IMR-90 (cell line): Measurements from ENCODE around the gene CRACR2B. TPM values are rescaled to one million over a fixed set of nuclear protein-coding genes. Genes with fewer than 3 reads are reported as not detected.
A peak's percentile ranks its signal among the peaks of the same experiment; 100 is the strongest.

Experiments
- ATAC-seq: fragments of 200-7000 bp; cut with Tn5 transposase; 2 replicates; pipeline ENCODE4 v1.9.1; 2020; ENCODE audit warnings: low read depth, mild to moderate bottlenecking, moderate library complexity
- BruUV-seq: library from RNA; stranded (reverse); fragments of 400-500 nt; replicated peaks from 2 replicates; lab custom pipeline; 2021; lab: Mats Ljungman, UMichigan
- CTCF ChIA-PET: fragments of 300-600 bp; formaldehyde crosslinking; extraction: SDS; loops from one replicate; lab custom pipeline; 2021; ENCODE audit warnings: antibody characterized with exemption; lab: Yijun Ruan, JAX
- POLR2A ChIA-PET: fragments of 300-600 bp; sonication (Branson Sonifier 250); formaldehyde crosslinking; loops from one replicate; lab custom pipeline; 2022; ENCODE audit warnings: antibody characterized with exemption; ENCODE audit not compliant: unreplicated experiment; lab: Charles Lee
- DNase-seq: peaks from one replicate; pipeline ENCODE4 v3.0.0; 2013
- H2AFZ ChIP-seq: replicated peaks from 2 replicates; pipeline ENCODE3; 2013; ENCODE audit warnings: low read length, mild to moderate bottlenecking; ENCODE audit not compliant: poor library complexity
- H2AK5ac ChIP-seq: 2 replicates; pipeline ENCODE4 v1.6.1; 2013; ENCODE audit warnings: low read depth, low read length, inconsistent platforms
- H2AK9ac ChIP-seq: replicated peaks from 2 replicates; pipeline ENCODE3; 2013; ENCODE audit warnings: mild to moderate bottlenecking, low read depth, low read length, moderate library complexity; ENCODE audit not compliant: poor library complexity
- H2BK120ac ChIP-seq: 2 replicates; pipeline ENCODE4 v1.6.1; 2013; ENCODE audit warnings: low read depth, low read length, inconsistent platforms
- H2BK15ac ChIP-seq: 3 replicates; pipeline ENCODE4 v1.6.1; 2013; ENCODE audit warnings: low read depth, low read length, inconsistent platforms
- H2BK20ac ChIP-seq: 2 replicates; pipeline ENCODE4 v1.6.1; 2013; ENCODE audit warnings: low read depth, mild to moderate bottlenecking, inconsistent platforms, low read length, moderate library complexity
- H2BK5ac ChIP-seq: 2 replicates; pipeline ENCODE4 v1.6.1; 2013; ENCODE audit warnings: mild to moderate bottlenecking, low read depth, low read length, inconsistent platforms; ENCODE audit not compliant: poor library complexity, severe bottlenecking
- H3K14ac ChIP-seq: replicated peaks from 2 replicates; pipeline ENCODE4 v1.6.1; 2013; ENCODE audit warnings: low read depth, low read length, inconsistent platforms
- H3K18ac ChIP-seq: 2 replicates; pipeline ENCODE4 v1.6.1; 2013; ENCODE audit warnings: low read depth, low read length, control low read depth
- H3K23ac ChIP-seq: 2 replicates; pipeline ENCODE4 v1.6.1; 2013; ENCODE audit warnings: low read depth, low read length, inconsistent platforms
- H3K27ac ChIP-seq: 2 replicates; pipeline ENCODE4 v1.5.1; 2013; ENCODE audit warnings: mild to moderate bottlenecking, control low read depth, low read length; ENCODE audit not compliant: insufficient read depth
- H3K27me3 ChIP-seq: 2 replicates; pipeline ENCODE4 v1.6.1; 2013; ENCODE audit warnings: low read length; ENCODE audit not compliant: control insufficient read depth, insufficient read depth
- H3K36me3 ChIP-seq: 2 replicates; pipeline ENCODE4 v1.6.1; 2013; ENCODE audit warnings: low read length, mixed read lengths; ENCODE audit not compliant: control insufficient read depth, insufficient read depth
- H3K4ac ChIP-seq: 2 replicates; pipeline ENCODE4 v1.6.1; 2013; ENCODE audit warnings: low read depth, low read length, inconsistent platforms
- H3K4me1 ChIP-seq: 2 replicates; pipeline ENCODE4 v1.6.1; 2013; ENCODE audit warnings: low read length, mixed read lengths; ENCODE audit not compliant: control insufficient read depth, insufficient read depth
- H3K4me2 ChIP-seq: 2 replicates; pipeline ENCODE4 v1.6.1; 2013; ENCODE audit warnings: low read depth, mild to moderate bottlenecking, control low read depth, low read length, moderate library complexity
- H3K4me3 ChIP-seq: 2 replicates; pipeline ENCODE4 v1.5.1; 2013; ENCODE audit warnings: low read depth, mild to moderate bottlenecking, control low read depth, low read length, moderate library complexity; ENCODE audit not compliant: insufficient read depth
- H3K56ac ChIP-seq: 2 replicates; pipeline ENCODE4 v1.6.1; 2013; ENCODE audit warnings: low read length, inconsistent platforms; ENCODE audit not compliant: insufficient read depth; ENCODE audit errors: extremely low read depth
- H3K79me1 ChIP-seq, 2 experiments: 2 replicates each; pipeline ENCODE4 v1.6.1; 2013; ENCODE audit warnings: low read length in 2 of 2, inconsistent platforms in 1 of 2, low read depth in 1 of 2
- H3K9ac ChIP-seq: 2 replicates; pipeline ENCODE4 v1.6.1; 2013; ENCODE audit warnings: low read depth, low read length, control low read depth
- H3K9me1 ChIP-seq: 2 replicates; pipeline ENCODE4 v1.6.1; 2013; ENCODE audit warnings: low read length, inconsistent platforms; ENCODE audit not compliant: insufficient read depth
- H3K9me3 ChIP-seq: 2 replicates; pipeline ENCODE4 v1.6.1; 2013; ENCODE audit warnings: low read length; ENCODE audit not compliant: control insufficient read depth, insufficient read depth
- H4K20me1 ChIP-seq: 2 replicates; pipeline ENCODE4 v1.6.1; 2013; ENCODE audit warnings: low read length, inconsistent platforms; ENCODE audit not compliant: insufficient read depth
- H4K5ac ChIP-seq: 2 replicates; pipeline ENCODE4 v1.6.1; 2013; ENCODE audit warnings: mild to moderate bottlenecking, low read depth, low read length, control low read depth
- H4K8ac ChIP-seq, 2 experiments: 2 replicates each; pipeline ENCODE4 v1.6.1; 2013; ENCODE audit warnings: low read depth in 2 of 2, low read length in 2 of 2, control low read depth in 1 of 2, inconsistent platforms in 1 of 2
- H4K91ac ChIP-seq: 2 replicates; pipeline ENCODE4 v1.6.1; 2013; ENCODE audit warnings: low read depth, low read length, inconsistent platforms; ENCODE audit not compliant: insufficient read depth
- BHLHE40 ChIP-seq: fragments of 150-350 bp; IDR thresholded peaks from 2 replicates; pipeline ENCODE4 v1.6.1; 2016; ENCODE audit warnings: mild to moderate bottlenecking, low read depth, low read length
- FOS ChIP-seq: fragments of 150-350 bp; IDR thresholded peaks from 2 replicates; pipeline ENCODE4 v1.6.1; 2016; ENCODE audit warnings: low read depth, low read length
- MAZ ChIP-seq: IDR thresholded peaks from 2 replicates; pipeline ENCODE4 v1.6.1; 2012; ENCODE audit warnings: low read depth, mild to moderate bottlenecking, low read length, improper control_type of control experiment, moderate library complexity, borderline replicate concordance
- POLR2A ChIP-seq: IDR thresholded peaks from 2 replicates; pipeline ENCODE4 v1.6.1; 2012; ENCODE audit warnings: mild to moderate bottlenecking, low read depth, low read length
- WGBS, 2 experiments: methylation state at CpG; one replicate each; pipeline versions ENCODE4 v1.1.5 to v1.1.7; 2013; ENCODE audit warnings: missing lambda C conversion rate in 2 of 2; ENCODE audit not compliant: insufficient read length in 1 of 2; ENCODE audit errors: extremely low coverage in 2 of 2; 5-methylcytosine and 5-hydroxymethylcytosine counted together
- dilution Hi-C: fragments of 300-500 bp; cut with HindIII; formaldehyde crosslinking; loops from one replicate; pipeline ENCODE4 v1.14.3; 2018; ENCODE audit warnings: low sequenced_read_pairs; ENCODE audit not compliant: unreplicated experiment
- in situ Hi-C: fragments of 300-500 bp; cut with MboI; formaldehyde crosslinking; loops from 3 replicates; pipeline ENCODE4 v1.14.3; 2019; ENCODE audit warnings: low sequenced_read_pairs, inconsistent platforms, mixed read lengths
- intact Hi-C: fragments of 100-400 bp; cut with micrococcal nuclease; formaldehyde crosslinking; loops from 2 replicates; pipeline ENCODE4 v1.10.0; 2022
- polyA plus RNA-seq, 3 experiments: library from polyadenylated mRNA; depleted of rRNA; stranded (reverse); fragments of >200 nt; gene quantifications; 2 replicates each; pipeline ENCODE4 v1.2.3, GENCODE V29; 2012; ENCODE audit warnings: low replicate concordance in 1 of 3
- total RNA-seq: library from RNA; depleted of rRNA; stranded (reverse); fragments of >200 nt; gene quantifications from 2 replicates; pipeline ENCODE4 v1.2.3, GENCODE V29; 2012

The CRACR2B gene
- total and polyA plus RNA-seq, 2 of the 4 experiments (the other 2 are of a cell fraction) = 0.54 to 2.5 TPM

GRCh38 chr11:842370-843002 lies 14.8 kb downstream of the CRACR2B start, which contains the start of the genes POLR2L and TSPAN4 (continued):
- TF ChIP-seq BHLHE40 = peak; percentile 94
- peak; percentile 75; the same call in 1 of the 2 replicates for TF ChIP-seq MAZ

GRCh38 chr11:843086-843734 lies 15.5 kb downstream of the CRACR2B start:
- DNase-seq = no peak

More at GRCh38 chr11:843086-843734, 15.5 kb downstream of the CRACR2B start:
- Histone ChIP-seq H3K4me1 (peaks cover 35% of the 10 kb centered on the region), H2BK5ac (peak overlapping the region; percentile 100), H3K4me2 (peak overlapping the region; percentile 82), H3K9ac (peak overlapping the region; percentile 80), H2AK5ac (peak overlapping the region; percentile 97), H3K79me1 (peaks cover 20 to 70% of the 10 kb centered on the region in 2 experiments; a peak in 3 of 4 replicates), H3K9me3 (no peaks in the 10 kb centered on the region), H2AFZ (peak overlapping the region; percentile 69), H3K23ac (peak overlapping the region; percentile 65), H4K8ac (peak overlapping the region; percentile 77 to 91), H3K9me1 (peaks cover 19% of the 10 kb centered on the region), H3K14ac (peak overlapping the region; percentile 80), H3K4ac (peak overlapping the region; percentile 96), H3K27ac (peak overlapping the region; percentile 98), H2AK9ac (peak overlapping the region; percentile 99), H4K91ac (peak overlapping the region; percentile 96), H2BK120ac (peak overlapping the region; percentile 95), H3K27me3 (no peaks in the 10 kb centered on the region), H3K56ac (peak overlapping the region; percentile 92), H2BK20ac (no peak overlapping the region), H3K36me3 (peaks cover 31% of the 10 kb centered on the region), H4K5ac (peak overlapping the region; percentile 85), H3K18ac (peak overlapping the region; percentile 88), H3K4me3 (peak overlapping the region; percentile 98), H4K20me1 (peaks cover 49% of the 10 kb centered on the region), H2BK15ac (0 out of 3 replicates have a peak overlapping the region, but pooled peaks have one; percentile 35)
- 0% methylated on average over 34 of the region's 53 CpGs; no CpG with 5 or more reads in 1 of the 2 experiments for whole genome bisulfite sequencing, 2 experiments
- no peak for ATAC-seq
- dilution Hi-C loops (no loop called here), in situ Hi-C loops (no loop called here), intact Hi-C loops (loop anchor here (10.0 kb wide), 1 partner anchor 212 kb away; no protein-coding TSS in a partner anchor)
- CTCF ChIA-PET = interaction anchor here (0.9 kb wide), 1 partner anchor 8 kb away, joined by 3 read pairs; no protein-coding TSS in a partner anchor
- POLR2A ChIA-PET = interaction anchor here (0.6 to 1.0 kb wide), 2 partner anchors 9 to 10 kb away, joined by 3 to 4 read pairs; partner anchors contain the start of gene CD151
- no TSS peak for BruUV-seq
- TF ChIP-seq POLR2A = 0 out of 2 replicates have a peak, but pooled peaks have one; percentile 28
- no peak for TF ChIP-seq FOS
